Stomach (tissue), 4 donors: ENCODE data around the gene KIF14.

Experiments used
- POLR2A ChIP-seq, 4 donors: fragments of 450-650 bp; IDR thresholded peaks; one replicate each; pipeline ENCODE4 v1.6.1; 2016; ENCODE audit warnings: antibody characterized with exemption in 4 of 4, control low read depth in 2 of 4, mild to moderate bottlenecking in 1 of 4, moderate library complexity in 1 of 4
- POLR2AphosphoS5 ChIP-seq, 3 donors: sonication (generic); formaldehyde crosslinking; IDR thresholded peaks; one replicate each; pipeline ENCODE4 v1.6.1; 2016; ENCODE audit warnings: antibody characterized with exemption in 3 of 3
- TF ChIP-seq, protein P1 (sequence below), 7 experiments: fragments of 450-650 bp in 4 of 7; fragments of 200-600 bp in 3 of 7; sonication (generic) in 3 of 7; IDR thresholded peaks; one replicate each; pipeline ENCODE4 v1.5.1; 2016 to 2019; ENCODE audit warnings: antibody characterized with exemption in 7 of 7, control low read depth in 2 of 7, mild to moderate bottlenecking in 1 of 7

DNA sequence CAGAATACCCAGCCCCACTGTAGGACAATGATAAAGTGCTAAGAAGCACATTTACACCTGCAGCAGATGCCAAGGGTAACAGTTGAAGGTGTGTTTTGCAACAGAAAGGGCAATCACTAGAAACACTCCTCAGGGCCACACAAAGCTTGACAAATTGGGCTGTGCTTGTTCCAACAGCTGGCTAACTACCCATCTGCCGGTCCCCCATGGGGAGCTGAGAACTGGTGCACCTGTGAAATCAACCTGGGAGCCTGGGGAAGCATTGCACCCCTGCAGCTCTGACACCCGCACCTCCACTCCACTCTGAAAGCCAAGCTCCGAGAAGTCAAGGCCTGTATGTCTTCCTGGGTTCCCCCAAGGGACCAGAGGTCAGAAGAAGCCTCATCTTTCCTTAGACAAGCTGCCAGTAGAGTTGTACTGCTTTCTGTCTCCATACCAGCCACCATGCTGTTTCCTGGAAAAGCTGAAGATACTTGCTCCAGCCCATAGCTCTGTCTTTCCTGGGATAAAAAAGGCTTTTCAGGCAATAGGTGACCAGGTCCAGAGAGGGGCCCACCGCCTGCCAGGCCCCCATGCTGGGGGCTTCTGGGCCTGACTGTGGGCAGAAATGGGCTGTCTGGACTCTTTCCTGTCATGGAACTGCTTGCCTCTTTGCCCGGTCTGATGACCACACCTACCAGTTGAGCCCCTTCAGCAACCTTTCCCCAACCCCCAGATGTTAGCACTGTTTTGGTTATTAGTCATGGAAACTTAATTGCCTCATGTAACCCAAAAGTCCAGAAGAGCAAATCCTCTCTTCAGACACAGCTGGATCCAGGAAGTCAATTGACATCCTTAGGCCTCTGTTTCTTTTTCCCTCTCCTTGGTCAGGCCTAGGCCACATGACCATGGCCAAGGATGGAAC, 93.6 kb downstream of the KIF14 start:
- TF ChIP-seq, protein P1, sequence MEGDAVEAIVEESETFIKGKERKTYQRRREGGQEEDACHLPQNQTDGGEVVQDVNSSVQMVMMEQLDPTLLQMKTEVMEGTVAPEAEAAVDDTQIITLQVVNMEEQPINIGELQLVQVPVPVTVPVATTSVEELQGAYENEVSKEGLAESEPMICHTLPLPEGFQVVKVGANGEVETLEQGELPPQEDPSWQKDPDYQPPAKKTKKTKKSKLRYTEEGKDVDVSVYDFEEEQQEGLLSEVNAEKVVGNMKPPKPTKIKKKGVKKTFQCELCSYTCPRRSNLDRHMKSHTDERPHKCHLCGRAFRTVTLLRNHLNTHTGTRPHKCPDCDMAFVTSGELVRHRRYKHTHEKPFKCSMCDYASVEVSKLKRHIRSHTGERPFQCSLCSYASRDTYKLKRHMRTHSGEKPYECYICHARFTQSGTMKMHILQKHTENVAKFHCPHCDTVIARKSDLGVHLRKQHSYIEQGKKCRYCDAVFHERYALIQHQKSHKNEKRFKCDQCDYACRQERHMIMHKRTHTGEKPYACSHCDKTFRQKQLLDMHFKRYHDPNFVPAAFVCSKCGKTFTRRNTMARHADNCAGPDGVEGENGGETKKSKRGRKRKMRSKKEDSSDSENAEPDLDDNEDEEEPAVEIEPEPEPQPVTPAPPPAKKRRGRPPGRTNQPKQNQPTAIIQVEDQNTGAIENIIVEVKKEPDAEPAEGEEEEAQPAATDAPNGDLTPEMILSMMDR (IDR thresholded peaks at IDR 0.05), result no peak
- TF ChIP-seq POLR2A (IDR thresholded peaks at IDR 0.05) (no peak), POLR2AphosphoS5 (IDR thresholded peaks at IDR 0.05) (no peak)
